Stimulated activated CD4-positive, alpha-beta T cell treated with anti-CD3 and anti-CD28 coated beads, TNF-alpha, amount 100 ng/mL, for 1 hour (primary cell): Measurements from ENCODE around the gene XRCC6.
A peak's percentile ranks its signal among the peaks of the same experiment; 100 is the strongest.
"Not testable (repeated sequence)": the region's sequence is repeated elsewhere in the genome, so short reads cannot be mapped to it uniquely, and the experiment has no call there.

Experiments used
- DNase-seq, 3 donors: peaks; one replicate each; pipeline ENCODE4 v3.0.0-alpha.2; 2020; ENCODE audit warnings: low read depth in 3 of 3, low spot score in 1 of 3

XRCC6 gene

GRCh38 chr22:41648432-41648831, 27.3 kb downstream of the XRCC6 start:
- no peak for DNase-seq

- no peak for DNase-seq
Measured at GRCh38 chr22:41650229-41650628, 29.1 kb downstream of the XRCC6 start.

DNA sequence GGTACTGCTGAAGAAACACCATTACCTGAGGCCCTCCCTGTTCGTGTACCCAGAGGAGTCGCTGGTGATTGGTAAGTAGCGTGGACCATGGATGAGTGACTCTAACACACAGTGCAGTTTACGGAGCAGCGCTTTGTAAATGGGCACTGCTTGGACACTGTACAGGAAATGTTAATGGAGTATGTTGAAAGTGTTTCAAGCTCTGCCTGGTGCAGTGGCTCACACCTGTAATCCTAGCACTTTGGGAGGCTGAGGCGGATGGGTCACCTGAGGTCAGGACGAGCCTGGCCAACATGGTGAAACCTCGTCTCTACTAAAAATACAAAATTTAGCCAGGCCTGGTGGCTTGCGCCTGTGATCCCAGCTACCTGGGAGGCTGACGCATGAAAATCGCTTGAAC, 29.7 kb downstream of the XRCC6 start:
- no peak for DNase-seq

DNA sequence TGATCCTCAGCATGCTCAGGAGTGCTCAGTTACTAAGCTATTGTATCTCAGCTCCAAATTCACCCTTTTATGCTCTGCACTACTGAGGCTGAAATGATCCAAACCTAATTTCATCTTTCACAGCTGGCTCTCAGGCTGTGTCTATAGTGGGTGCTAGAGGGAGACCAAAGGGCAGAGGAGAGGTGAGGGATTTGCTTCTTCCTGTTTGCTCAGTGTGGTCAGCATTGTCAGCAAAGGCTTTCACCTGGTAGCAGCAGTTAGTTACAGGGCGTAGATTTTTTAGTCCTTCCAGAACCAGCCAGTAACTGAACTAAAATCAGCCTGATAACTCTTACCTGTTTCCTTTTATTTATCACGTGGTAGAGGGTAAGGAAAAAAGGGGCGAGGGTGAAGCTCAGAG, 33.2 kb downstream of the XRCC6 start:
- DNase-seq, result no peak

DNA sequence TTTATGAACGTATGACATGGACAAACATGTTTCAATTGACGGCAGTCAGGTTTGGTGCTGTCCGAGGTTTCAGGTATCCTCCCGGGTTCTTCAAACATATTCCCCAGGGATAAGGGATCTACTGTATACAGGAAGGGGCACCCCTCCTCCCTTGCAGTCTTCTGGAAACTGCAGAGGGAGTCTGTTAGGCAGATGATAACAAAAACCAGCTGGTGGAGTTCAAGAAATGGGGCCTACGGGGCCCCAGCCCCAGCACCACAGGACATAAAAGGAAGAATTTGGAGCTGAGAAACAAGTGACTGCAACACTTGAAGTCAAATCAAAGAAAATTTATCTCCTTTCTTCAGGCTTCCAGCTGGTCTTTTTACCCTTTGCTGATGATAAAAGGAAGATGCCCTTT, 35.5 kb downstream of the XRCC6 start:
- no peak for DNase-seq

DNA sequence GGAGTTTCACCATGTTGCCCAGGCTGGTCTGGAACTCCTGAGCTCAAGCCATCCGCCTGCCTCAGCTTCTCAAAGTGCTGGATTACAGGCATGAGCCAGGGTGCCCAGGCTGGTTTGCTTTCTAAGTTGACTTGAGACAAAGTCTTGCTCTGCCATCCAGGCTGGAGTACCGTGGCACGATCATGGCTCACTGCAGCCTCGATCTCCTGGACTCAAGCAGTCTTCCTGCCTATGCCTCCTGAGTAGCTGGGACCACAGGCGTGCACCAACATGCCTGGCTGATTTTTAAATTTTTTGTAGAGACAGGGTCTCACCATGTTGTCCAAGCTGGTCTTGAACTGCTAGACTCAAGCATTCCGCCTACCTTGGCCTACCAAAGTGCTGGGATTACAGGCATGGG, 36.6 kb downstream of the XRCC6 start:
- DNase-seq, result no peak

GRCh38 chr22:41658869-41659268, 37.8 kb downstream of the XRCC6 start:
- DNase-seq, result no peak

GRCh38 chr22:41659941-41660340, 38.8 kb downstream of the XRCC6 start:
- DNase-seq, result no peak

GRCh38 chr22:41660416-41660815, 39.3 kb downstream of the XRCC6 start:
- no peak for DNase-seq

GRCh38 chr22:41661088-41661487, 40.0 kb downstream of the XRCC6 start:
- no peak for DNase-seq

GRCh38 chr22:41661713-41662112, 40.6 kb downstream of the XRCC6 start:
- no peak for DNase-seq

- DNase-seq, result not testable (repeated sequence)
Measured at GRCh38 chr22:41663594-41663993, 42.5 kb downstream of the XRCC6 start.

DNA sequence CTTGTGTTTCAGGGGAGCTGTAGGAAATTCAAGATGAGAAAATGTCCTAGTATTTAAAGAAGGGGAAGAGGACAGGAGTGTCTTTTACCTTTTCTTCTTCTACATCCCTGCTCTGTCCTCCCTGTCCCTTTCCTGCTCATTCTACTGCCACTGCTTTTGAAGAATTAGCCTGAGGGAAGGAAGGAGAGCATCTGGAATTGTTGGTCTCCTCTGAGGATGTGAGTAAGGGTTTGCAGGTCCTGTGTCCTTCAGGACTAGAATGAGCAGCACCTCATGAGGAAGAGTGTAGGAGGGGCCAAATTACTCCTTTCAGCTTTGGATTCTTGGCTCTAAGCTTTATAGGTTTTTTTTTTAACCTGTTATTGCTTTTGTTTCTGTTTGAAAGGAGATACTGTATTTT, 43.4 kb downstream of the XRCC6 start:
- DNase-seq, result no peak

- DNase-seq, result no peak
Measured at GRCh38 chr22:41664951-41665350, 43.9 kb downstream of the XRCC6 start.

GRCh38 chr22:41668971-41669911, 48.1 kb downstream of the XRCC6 start:
- DNase-seq, result no peak

DNA sequence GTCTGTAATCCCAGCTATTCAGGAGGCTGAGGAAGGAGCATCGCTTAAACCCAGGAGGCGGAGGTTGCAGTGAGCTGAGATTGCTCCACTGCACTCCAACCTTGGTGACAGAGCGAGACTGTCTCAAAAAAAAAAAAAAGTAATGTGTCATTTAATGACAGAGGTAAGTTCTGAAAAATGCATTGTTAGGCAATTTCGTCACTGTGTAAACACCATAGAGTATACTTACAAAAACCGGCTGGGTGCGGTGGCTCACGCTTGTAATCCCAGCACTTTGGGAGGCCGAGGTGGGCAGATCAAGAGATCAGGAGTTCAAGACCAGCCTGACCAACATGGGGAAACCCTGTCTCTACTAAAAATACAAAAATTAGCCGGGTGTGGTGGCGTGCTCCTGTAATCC, 51.0 kb downstream of the XRCC6 start:
- not testable (repeated sequence) for DNase-seq

- no peak for DNase-seq
Measured at GRCh38 chr22:41672780-41673509, 51.9 kb downstream of the XRCC6 start.

GRCh38 chr22:41674846-41675340, 53.8 kb downstream of the XRCC6 start:
- no peak for DNase-seq

GRCh38 chr22:41676134-41676533, 55.0 kb downstream of the XRCC6 start:
- no peak for DNase-seq

DNA sequence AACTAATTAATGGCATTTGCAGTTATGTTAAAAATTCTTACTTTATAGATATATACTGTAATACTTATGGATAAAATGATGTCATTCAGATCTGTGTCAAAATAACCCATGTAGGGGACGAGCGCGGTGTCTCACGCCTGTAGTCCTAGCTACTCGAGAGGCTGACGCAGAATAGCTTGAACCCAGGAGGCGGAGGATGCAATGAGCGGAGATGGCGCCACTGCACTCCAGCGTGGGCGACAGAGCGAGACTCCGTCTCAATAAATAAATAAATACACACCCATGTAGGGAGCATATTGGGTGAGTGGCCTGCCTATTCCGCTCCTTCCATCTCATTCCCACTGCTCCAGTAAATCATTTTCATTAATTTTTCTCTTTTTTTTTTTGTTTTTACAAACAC, 60.5 kb downstream of the XRCC6 start:
- DNase-seq, result no peak

GRCh38 chr22:41682033-41682807, 61.1 kb downstream of the XRCC6 start:
- DNase-seq, result peak; percentile 52 to 78 (median 66)
